Activated CD8-positive, alpha-beta memory T cell treated with anti-CD3 and anti-CD28 coated beads for 24 hours (primary cell): ENCODE measurements around the gene PPP3R1.

Experiments used
- DNase-seq: peaks from one replicate; pipeline ENCODE4 v3.0.0-alpha.2; 2020

PPP3R1 gene

DNA sequence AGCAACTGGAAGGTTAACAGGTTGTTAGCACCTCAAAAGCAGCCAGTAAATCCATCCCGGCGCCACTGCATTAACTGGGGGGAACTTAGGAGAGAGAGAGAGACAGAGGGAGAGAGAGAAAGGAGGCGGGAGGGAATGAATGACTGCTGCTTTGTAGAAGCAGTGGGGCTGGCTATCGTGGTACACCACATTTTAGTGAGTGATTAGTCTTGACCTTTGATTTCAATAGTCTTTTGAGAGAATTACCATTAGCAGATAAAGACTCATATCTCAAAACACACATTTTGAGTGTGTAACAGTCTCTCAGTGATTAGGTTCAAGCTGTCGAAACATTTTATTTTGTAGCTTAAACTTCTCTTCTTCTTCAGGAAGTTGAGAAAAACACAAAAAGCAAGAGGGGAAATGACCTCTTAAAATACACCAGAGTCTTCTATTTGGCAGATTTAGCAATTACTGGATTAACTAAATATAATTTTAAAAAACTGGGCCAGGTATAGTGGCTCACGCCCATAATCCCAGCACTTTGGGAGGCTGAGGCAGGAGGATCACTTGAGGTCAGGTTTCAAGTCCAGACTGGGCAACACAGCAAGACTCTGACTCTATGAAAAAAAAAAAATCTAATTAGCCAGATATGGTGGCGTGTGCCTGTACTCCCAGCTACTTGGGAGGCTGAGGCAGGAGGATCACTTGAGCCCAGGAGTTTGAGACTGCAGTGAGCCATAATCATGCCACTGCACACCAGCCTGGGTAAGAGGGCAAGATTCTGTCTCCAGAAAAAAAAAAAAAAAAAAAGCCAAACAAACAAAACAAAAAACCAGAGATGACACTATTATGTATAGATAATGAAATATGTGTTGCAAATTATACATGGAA is 116.6 kb downstream of the PPP3R1 start:
- DNase-seq = no peak

DNA sequence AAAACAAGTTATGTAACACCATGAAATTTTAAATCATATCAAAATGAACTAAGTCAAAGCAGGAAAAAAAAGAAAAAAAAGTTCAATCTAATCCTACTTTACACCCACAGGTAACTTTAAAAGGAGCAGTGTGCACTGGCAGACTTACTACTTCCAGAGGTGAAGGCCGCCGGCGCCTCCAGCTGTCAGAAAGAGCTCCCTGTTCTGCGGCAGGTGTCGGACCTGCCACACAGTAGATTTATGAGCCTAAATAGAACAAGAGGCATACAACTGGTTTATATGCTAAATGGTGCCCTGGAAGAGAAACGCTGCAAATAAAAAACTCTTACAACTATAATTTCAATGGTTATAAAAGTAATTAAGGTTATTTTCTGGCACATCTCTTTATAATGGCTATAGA is 117.8 kb downstream of the PPP3R1 start:
- DNase-seq = no peak

DNA sequence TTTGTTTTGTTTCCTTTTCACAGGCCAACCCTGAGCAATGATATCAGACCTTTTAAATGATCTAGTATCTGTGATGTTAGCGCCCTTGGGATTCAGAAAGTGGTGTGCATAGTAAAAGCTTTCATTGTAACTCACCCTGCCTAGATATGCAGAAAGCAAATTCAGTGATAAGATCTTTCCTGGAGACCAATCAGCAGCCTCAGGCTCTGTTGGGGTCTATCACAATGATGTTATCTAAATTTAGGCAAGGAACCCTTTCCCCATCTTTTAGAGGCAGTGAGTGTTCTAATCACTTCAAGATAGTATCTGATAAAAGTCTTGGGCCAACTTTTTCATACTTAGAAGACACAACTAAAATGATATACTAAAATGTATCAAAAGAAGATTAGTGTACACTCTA is 118.2 kb downstream of the PPP3R1 start:
- no peak for DNase-seq
